Measurements from ENCODE around the gene C9.
"Not testable (repeated sequence)": the region's sequence is repeated elsewhere in the genome, so short reads cannot be mapped to it uniquely, and the experiment has no call there.

Gene C9

DNA sequence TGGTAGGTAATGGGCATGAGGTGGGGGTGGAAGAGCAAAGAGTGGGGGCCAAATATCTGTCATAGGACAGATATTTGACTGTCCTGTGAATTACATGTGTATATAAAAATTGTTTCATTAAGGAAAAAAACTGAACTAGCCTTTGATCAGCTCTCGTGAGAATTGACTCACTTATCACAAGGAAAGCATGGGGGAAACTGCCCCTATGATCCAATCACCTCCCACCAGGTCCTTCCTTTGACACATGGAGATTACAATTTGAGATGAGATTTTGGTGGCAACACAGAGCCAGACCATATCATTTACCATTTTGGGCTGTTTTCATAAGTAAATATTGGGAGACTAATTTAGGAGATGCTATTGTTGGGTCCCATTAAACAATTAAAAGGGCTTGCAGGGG lies 81.7 kb downstream of the C9 start:
- Histone ChIP-seq H4K5ac (ENCODE audit: low read length) (no peak overlapping the region), H2BK120ac (ENCODE audit: low read depth, low read length) (no peak overlapping the region), H4K8ac (ENCODE audit: low read depth, low read length) (no peak overlapping the region), H3K9ac (ENCODE audit: low read length) (no peak overlapping the region), H3K56ac (ENCODE audit: low read length) (no peak overlapping the region), H3K4me3 (ENCODE audit: low read length) (no peak overlapping the region), H3K27me3 (ENCODE audit: insufficient read depth, low read length, poor library complexity) (no peaks in the 10 kb centered on the region), H2BK5ac (ENCODE audit: low read length) (no peak overlapping the region), H3K4me1 (ENCODE audit: control insufficient read depth, low read depth, low read length) (no peaks in the 10 kb centered on the region), H3K36me3 (ENCODE audit: control insufficient read depth, insufficient read depth, low read length) (no peaks in the 10 kb centered on the region), H3K79me2 (ENCODE audit: control insufficient read depth, insufficient read depth, low read length) (no peaks in the 10 kb centered on the region), H2AK5ac (ENCODE audit: low read length) (no peak overlapping the region), H3K4ac (ENCODE audit: low read depth, low read length) (no peak overlapping the region), H3K27ac (ENCODE audit: low read depth, low read length) (no peak overlapping the region), H3K23ac (ENCODE audit: low read length) (no peak overlapping the region), H2BK15ac (replicated peaks; ENCODE audit: low read depth) (no peak overlapping the region), H3K79me1 (ENCODE audit: low read length) (no peaks in the 10 kb centered on the region), H3K18ac (ENCODE audit: low read length) (no peak overlapping the region), H3K4me2 (ENCODE audit: low read length) (no peak overlapping the region)
- no CpG with 5 or more reads among the region's 1 CpG for WGBS (ENCODE audit: extremely low coverage, insufficient coverage, low lambda C conversion rate)
- DNase-seq: no peak

DNA sequence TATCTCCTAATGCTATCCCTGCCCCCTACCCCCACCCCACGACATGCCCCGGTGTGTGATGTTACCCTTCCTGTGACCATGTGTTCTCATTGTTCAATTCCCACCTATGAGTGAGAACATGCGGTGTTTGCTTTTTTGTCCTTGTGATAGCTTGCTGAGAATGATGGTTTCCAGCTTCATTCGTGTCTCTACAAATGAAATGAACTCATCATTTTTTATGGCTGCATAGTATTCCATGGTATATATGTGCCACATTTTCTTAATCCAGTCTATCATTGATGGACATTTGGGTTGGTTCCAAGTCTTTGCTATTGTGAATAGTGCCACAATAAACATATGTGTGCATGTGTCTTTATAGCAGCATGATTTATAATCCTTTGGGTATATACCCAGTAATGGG lies 88.4 kb downstream of the C9 start:
- not testable (repeated sequence) for H3K4me3 ChIP-seq (ENCODE audit: low read length); H3K9ac ChIP-seq (ENCODE audit: low read length); H3K4me1 ChIP-seq (ENCODE audit: control insufficient read depth, low read depth, low read length); H3K27me3 ChIP-seq (ENCODE audit: insufficient read depth, low read length, poor library complexity); H2BK5ac ChIP-seq (ENCODE audit: low read length); H2AK5ac ChIP-seq (ENCODE audit: low read length); H3K4me2 ChIP-seq (ENCODE audit: low read length); H3K79me2 ChIP-seq (ENCODE audit: control insufficient read depth, insufficient read depth, low read length); DNase-seq; H3K56ac ChIP-seq (ENCODE audit: low read length); H3K23ac ChIP-seq (ENCODE audit: low read length); H2BK120ac ChIP-seq (ENCODE audit: low read depth, low read length); H3K18ac ChIP-seq (ENCODE audit: low read length); H3K36me3 ChIP-seq (ENCODE audit: control insufficient read depth, insufficient read depth, low read length); H4K8ac ChIP-seq (ENCODE audit: low read depth, low read length); H3K4ac ChIP-seq (ENCODE audit: low read depth, low read length); H3K27ac ChIP-seq (ENCODE audit: low read depth, low read length); H3K79me1 ChIP-seq (ENCODE audit: low read length); H2BK15ac ChIP-seq (replicated peaks; ENCODE audit: low read depth); H4K5ac ChIP-seq (ENCODE audit: low read length)
- no CpG with 5 or more reads among the region's 4 CpGs for WGBS (ENCODE audit: extremely low coverage, insufficient coverage, low lambda C conversion rate)

DNA sequence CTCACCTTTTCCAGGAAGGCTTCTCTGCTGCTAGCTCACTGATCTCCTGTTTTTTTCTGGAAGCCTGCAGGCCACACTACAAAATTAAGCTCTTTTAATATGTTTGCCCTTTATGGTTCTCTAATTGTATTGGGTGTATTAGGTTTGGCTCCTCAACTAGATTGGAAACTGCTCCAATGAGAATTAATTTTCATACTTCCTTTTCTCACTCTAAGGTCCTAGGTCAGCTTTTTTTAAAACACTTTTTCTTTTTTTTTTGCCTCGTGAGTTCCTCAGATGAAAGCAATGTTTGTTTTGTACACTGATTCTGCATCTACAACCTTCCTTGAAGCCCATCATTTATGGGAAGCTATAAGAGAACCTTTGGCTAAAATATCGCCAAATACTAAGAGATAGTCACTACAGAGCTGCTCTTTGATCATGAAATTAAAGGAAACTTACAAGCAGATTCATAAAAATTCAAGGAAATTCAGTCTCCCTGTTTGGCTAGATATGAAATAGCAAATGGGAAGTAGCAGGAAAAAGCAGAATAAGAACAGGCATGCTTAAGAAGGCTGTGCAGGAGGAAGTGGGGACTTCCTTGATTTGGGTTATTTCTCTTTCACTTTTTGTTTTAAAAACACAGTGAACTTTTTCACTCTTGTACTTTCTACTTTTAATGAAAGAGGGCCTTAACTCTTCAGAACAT lies 89.8 kb downstream of the C9 start:
- H3K18ac ChIP-seq (ENCODE audit: low read length): no peak overlapping the region
- no peak overlapping the region for H4K8ac ChIP-seq (ENCODE audit: low read depth, low read length)
- WGBS (ENCODE audit: extremely low coverage, insufficient coverage, low lambda C conversion rate): no CpG with 5 or more reads among the region's 2 CpGs
- no peak overlapping the region for H2BK15ac ChIP-seq (replicated peaks; ENCODE audit: low read depth)
- no peak overlapping the region for H2BK120ac ChIP-seq (ENCODE audit: low read depth, low read length)
- no peak for DNase-seq
- H3K79me2 ChIP-seq (ENCODE audit: control insufficient read depth, insufficient read depth, low read length): no peaks in the 10 kb centered on the region
- no peak overlapping the region for H2AK5ac ChIP-seq (ENCODE audit: low read length)
- H3K79me1 ChIP-seq (ENCODE audit: low read length): no peaks in the 10 kb centered on the region
- H3K4me1 ChIP-seq (ENCODE audit: control insufficient read depth, low read depth, low read length): no peaks in the 10 kb centered on the region
- H3K4ac ChIP-seq (ENCODE audit: low read depth, low read length): no peak overlapping the region
- no peak overlapping the region for H3K23ac ChIP-seq (ENCODE audit: low read length)
- H3K4me2 ChIP-seq (ENCODE audit: low read length): no peak overlapping the region
- H3K56ac ChIP-seq (ENCODE audit: low read length): no peak overlapping the region
- no peak overlapping the region for H3K9ac ChIP-seq (ENCODE audit: low read length)
- H2BK5ac ChIP-seq (ENCODE audit: low read length): no peak overlapping the region
- H3K36me3 ChIP-seq (ENCODE audit: control insufficient read depth, insufficient read depth, low read length): no peaks in the 10 kb centered on the region
- no peaks in the 10 kb centered on the region for H3K27me3 ChIP-seq (ENCODE audit: insufficient read depth, low read length, poor library complexity)
- H3K27ac ChIP-seq (ENCODE audit: low read depth, low read length): no peak overlapping the region
- no peak overlapping the region for H4K5ac ChIP-seq (ENCODE audit: low read length)
- no peak overlapping the region for H3K4me3 ChIP-seq (ENCODE audit: low read length)

DNA sequence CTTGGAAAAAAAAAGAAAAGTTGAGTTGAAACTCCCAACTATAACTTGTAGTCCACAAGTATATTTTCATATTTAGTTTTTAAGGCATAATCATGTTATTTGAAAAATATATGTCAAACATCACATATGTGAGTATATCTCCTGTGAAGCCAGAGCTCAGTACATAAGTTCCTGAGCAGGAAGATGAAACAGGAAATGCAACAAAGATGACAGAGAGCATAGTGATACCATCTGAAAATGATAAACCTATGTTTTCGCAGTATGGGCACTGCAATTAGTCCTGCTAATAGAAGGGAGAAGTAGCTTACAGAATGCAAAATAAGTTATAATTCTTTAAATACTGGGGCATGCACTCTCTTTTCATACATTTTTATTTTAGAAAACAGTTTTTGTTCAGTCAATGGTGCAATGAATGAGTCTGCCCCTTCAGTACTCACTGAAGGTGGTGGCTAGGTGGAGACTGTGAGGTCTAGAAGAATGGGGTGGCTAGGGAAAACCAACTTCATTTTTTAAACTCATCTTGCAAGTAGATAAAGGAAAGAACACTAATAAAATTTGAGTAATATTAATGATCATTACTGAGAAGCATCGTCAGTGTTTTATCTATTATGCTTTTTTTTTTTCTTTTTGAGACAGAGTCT lies 90.9 kb downstream of the C9 start:
- no peak overlapping the region for H3K18ac ChIP-seq (ENCODE audit: low read length)
- no peak for DNase-seq
- H3K4me2 ChIP-seq (ENCODE audit: low read length): no peak overlapping the region
- H3K9ac ChIP-seq (ENCODE audit: low read length): no peak overlapping the region
- no peaks in the 10 kb centered on the region for H3K79me1 ChIP-seq (ENCODE audit: low read length)
- H3K36me3 ChIP-seq (ENCODE audit: control insufficient read depth, insufficient read depth, low read length): no peaks in the 10 kb centered on the region
- no peak overlapping the region for H2AK5ac ChIP-seq (ENCODE audit: low read length)
- H3K27ac ChIP-seq (ENCODE audit: low read depth, low read length): no peak overlapping the region
- no peak overlapping the region for H4K5ac ChIP-seq (ENCODE audit: low read length)
- H2BK120ac ChIP-seq (ENCODE audit: low read depth, low read length): no peak overlapping the region
- H3K4me1 ChIP-seq (ENCODE audit: control insufficient read depth, low read depth, low read length): no peaks in the 10 kb centered on the region
- H4K8ac ChIP-seq (ENCODE audit: low read depth, low read length): no peak overlapping the region
- H2BK5ac ChIP-seq (ENCODE audit: low read length): no peak overlapping the region
- H2BK15ac ChIP-seq (replicated peaks; ENCODE audit: low read depth): no peak overlapping the region
- H3K4me3 ChIP-seq (ENCODE audit: low read length): no peak overlapping the region
- WGBS (ENCODE audit: extremely low coverage, insufficient coverage, low lambda C conversion rate): no CpG with 5 or more reads among the region's 2 CpGs
- H3K23ac ChIP-seq (ENCODE audit: low read length): no peak overlapping the region
- H3K56ac ChIP-seq (ENCODE audit: low read length): no peak overlapping the region
- H3K4ac ChIP-seq (ENCODE audit: low read depth, low read length): no peak overlapping the region
- no peaks in the 10 kb centered on the region for H3K27me3 ChIP-seq (ENCODE audit: insufficient read depth, low read length, poor library complexity)
- H3K79me2 ChIP-seq (ENCODE audit: control insufficient read depth, insufficient read depth, low read length): no peaks in the 10 kb centered on the region

DNA sequence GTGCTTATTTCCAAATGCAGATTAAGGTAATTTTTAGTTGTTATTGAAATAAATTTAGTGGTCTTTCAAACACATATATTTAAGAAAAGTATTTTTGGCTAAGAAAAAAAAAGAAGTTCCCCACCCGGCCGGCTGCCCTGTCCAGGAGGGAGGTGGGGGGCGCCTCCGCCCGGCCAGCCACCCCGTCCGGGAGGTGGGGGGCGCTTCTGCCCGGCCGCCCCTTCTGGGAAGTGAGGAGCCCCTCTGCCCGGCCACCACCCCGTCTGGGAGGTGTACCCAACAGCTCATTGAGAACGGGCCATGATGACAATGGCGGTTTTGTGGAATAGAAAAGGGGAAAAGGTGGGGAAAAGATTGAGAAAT lies 91.4 kb downstream of the C9 start:
- H3K4me3 ChIP-seq (ENCODE audit: low read length); H3K18ac ChIP-seq (ENCODE audit: low read length); DNase-seq; H3K56ac ChIP-seq (ENCODE audit: low read length); H3K23ac ChIP-seq (ENCODE audit: low read length); H2BK5ac ChIP-seq (ENCODE audit: low read length); H3K4ac ChIP-seq (ENCODE audit: low read depth, low read length); H3K36me3 ChIP-seq (ENCODE audit: control insufficient read depth, insufficient read depth, low read length); H3K9ac ChIP-seq (ENCODE audit: low read length); H4K5ac ChIP-seq (ENCODE audit: low read length); H3K79me1 ChIP-seq (ENCODE audit: low read length); H2BK120ac ChIP-seq (ENCODE audit: low read depth, low read length); H4K8ac ChIP-seq (ENCODE audit: low read depth, low read length); H3K79me2 ChIP-seq (ENCODE audit: control insufficient read depth, insufficient read depth, low read length); H2AK5ac ChIP-seq (ENCODE audit: low read length); H3K4me1 ChIP-seq (ENCODE audit: control insufficient read depth, low read depth, low read length); H3K27me3 ChIP-seq (ENCODE audit: insufficient read depth, low read length, poor library complexity); H3K27ac ChIP-seq (ENCODE audit: low read depth, low read length); H2BK15ac ChIP-seq (replicated peaks; ENCODE audit: low read depth); H3K4me2 ChIP-seq (ENCODE audit: low read length): not testable (repeated sequence)
- WGBS (ENCODE audit: extremely low coverage, insufficient coverage, low lambda C conversion rate): no CpG with 5 or more reads among the region's 14 CpGs

All from mesendoderm (in vitro differentiated cells).